T-helper 2 cell treated with Interferon-gamma antibody and Interleukin-4, amounts not matched to agents 5 μg/mL and 100 μg/mL, for 36 hours (primary cell): ENCODE measurements around the gene DNAH1.

Experiments used
- DNase-seq: peaks from one replicate; pipeline ENCODE4 v3.0.0; 2021; ENCODE audit warnings: low spot score
- H3K27ac Mint-ChIP-seq: one replicate; pipeline ENCODE4 v1.8.0; 2021; ENCODE audit warnings: mild to moderate bottlenecking, mixed read lengths
- H3K27me3 Mint-ChIP-seq: one replicate; pipeline ENCODE4 v1.8.0; 2021; ENCODE audit warnings: low read depth, mixed read lengths
- H3K36me3 Mint-ChIP-seq: one replicate; pipeline ENCODE4 v1.8.0; 2021; ENCODE audit warnings: low read depth, mixed read lengths
- H3K4me1 Mint-ChIP-seq: one replicate; pipeline ENCODE4 v1.8.0; 2021; ENCODE audit warnings: low read depth, mixed read lengths
- H3K4me3 Mint-ChIP-seq: one replicate; pipeline ENCODE4 v1.8.0; 2022; ENCODE audit warnings: mild to moderate bottlenecking, moderate library complexity, mixed read lengths
- H3K9me3 Mint-ChIP-seq: one replicate; pipeline ENCODE4 v1.8.0; 2021; ENCODE audit warnings: mixed read lengths

Gene DNAH1

DNA sequence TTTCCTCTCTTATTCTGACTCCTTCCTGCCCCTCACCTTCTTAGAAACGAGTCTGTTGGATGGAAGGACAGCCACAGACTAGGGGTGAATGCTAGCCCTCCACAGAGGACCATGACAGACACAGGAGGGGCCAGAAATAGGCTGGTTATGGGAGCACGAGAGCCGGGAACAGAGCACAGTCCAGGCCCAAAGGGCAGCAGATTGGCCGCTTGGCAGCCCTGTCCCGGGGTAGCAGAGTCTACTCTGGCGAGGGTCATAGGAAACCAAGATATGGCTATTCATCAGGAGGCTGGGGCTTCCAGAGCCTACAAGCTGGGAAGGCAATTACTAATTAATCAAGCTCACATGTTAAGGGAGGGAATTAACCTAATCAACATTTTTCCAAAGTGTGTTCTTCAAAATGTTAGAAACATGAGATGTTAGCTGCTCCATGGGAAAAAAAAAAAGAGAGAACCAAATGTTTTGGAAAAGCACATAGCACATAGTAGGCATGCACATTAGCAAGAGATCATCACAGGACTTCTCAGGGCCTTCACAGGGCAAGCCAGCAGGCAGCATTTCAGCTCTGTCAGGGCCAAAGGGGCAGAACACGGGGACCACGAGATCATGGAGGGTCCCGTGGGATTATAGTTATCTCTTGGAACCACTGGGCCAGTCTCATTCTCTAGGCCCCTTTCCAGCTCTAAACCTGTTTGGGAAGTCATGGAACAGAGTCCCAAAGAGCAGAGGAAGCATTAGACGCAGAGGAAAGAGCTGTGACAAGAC lies 115.5 kb downstream of the DNAH1 start:
- Mint-ChIP-seq H3K27ac (peak overlapping the region; percentile 2), H3K9me3 (no peaks in the 10 kb centered on the region), H3K4me1 (peaks cover 4% of the 10 kb centered on the region), H3K27me3 (peaks cover 9% of the 10 kb centered on the region), H3K36me3 (no peaks in the 10 kb centered on the region), H3K4me3 (no peak overlapping the region)
- no peak for DNase-seq

DNA sequence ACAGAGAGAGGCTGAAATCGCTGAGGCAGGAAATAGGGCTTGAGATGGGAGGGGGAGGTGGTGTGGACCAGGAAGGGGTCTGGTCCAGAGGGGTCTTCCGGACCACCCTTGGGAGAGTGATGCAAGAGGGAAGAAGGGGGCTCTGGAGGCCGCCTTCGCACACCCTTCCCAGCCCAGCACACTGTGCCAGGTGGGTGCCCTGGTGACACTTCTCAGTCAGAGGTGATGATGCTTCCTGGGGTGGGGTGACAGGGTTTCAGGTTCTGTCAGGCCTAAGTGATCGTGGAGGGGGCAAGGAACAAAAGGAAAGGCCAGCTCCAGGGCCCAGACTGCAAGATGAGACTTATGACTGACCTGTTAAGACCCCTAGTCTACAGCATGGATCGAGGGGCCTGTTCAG lies 116.1 kb downstream of the DNAH1 start:
- Mint-ChIP-seq H3K9me3 (no peaks in the 10 kb centered on the region), H3K4me3 (no peak overlapping the region), H3K27ac (peak overlapping the region; percentile 2), H3K27me3 (peaks cover 9% of the 10 kb centered on the region), H3K4me1 (peaks cover 4% of the 10 kb centered on the region), H3K36me3 (no peaks in the 10 kb centered on the region)
- DNase-seq, result no peak

DNA sequence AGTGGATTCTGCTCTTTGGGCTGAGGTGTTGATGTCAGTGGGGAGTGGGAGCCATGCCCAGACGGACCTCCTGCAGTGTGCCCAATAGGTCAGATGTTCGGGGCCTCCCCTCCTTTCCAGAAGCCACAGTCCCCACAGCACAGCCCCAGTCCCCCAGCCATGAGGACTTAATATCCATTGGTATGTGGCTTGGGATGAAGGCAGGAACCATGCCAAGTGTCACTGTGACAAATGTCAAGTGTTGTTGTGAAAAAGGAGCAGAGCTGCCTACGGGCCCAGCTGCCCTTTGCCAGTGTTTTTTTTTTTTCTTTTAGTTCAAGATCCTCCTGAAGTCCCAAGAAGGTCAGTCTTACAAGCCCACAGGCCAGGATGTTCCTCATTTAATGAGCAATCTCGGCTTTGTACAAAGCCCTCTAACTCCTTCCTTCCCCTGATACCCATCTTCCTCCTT lies 116.6 kb downstream of the DNAH1 start:
- no peak for DNase-seq
- H3K4me1 Mint-ChIP-seq, result peaks cover 4% of the 10 kb centered on the region
- no peaks in the 10 kb centered on the region for H3K36me3 Mint-ChIP-seq
- peaks cover 7% of the 10 kb centered on the region for H3K27me3 Mint-ChIP-seq
- H3K4me3 Mint-ChIP-seq, result no peak overlapping the region
- no peaks in the 10 kb centered on the region for H3K9me3 Mint-ChIP-seq
- H3K27ac Mint-ChIP-seq, result no peak overlapping the region

- H3K9me3 Mint-ChIP-seq, result no peaks in the 10 kb centered on the region
- no peak overlapping the region for H3K27ac Mint-ChIP-seq
- peaks cover 4% of the 10 kb centered on the region for H3K4me1 Mint-ChIP-seq
- no peaks in the 10 kb centered on the region for H3K36me3 Mint-ChIP-seq
- peaks cover 2% of the 10 kb centered on the region for H3K27me3 Mint-ChIP-seq
- H3K4me3 Mint-ChIP-seq, result no peak overlapping the region
- no peak for DNase-seq
Observed at GRCh38 chr3:52433328-52433995, 117.3 kb downstream of the DNAH1 start.

- H3K9me3 Mint-ChIP-seq, result no peaks in the 10 kb centered on the region
- DNase-seq, result no peak
- H3K27me3 Mint-ChIP-seq, result peaks cover 1% of the 10 kb centered on the region
- no peak overlapping the region for H3K4me3 Mint-ChIP-seq
- no peak overlapping the region for H3K27ac Mint-ChIP-seq
- peaks cover 4% of the 10 kb centered on the region for H3K4me1 Mint-ChIP-seq
- H3K36me3 Mint-ChIP-seq, result no peaks in the 10 kb centered on the region
Observed at GRCh38 chr3:52433996-52434479, 117.9 kb downstream of the DNAH1 start.

GRCh38 chr3:52434491-52435115 lies 118.5 kb downstream of the DNAH1 start:
- Mint-ChIP-seq H3K4me1 (peaks cover 4% of the 10 kb centered on the region), H3K27ac (no peak overlapping the region), H3K4me3 (no peak overlapping the region), H3K9me3 (no peaks in the 10 kb centered on the region), H3K27me3 (no peaks in the 10 kb centered on the region), H3K36me3 (no peaks in the 10 kb centered on the region)
- no peak for DNase-seq

GRCh38 chr3:52435246-52436101 lies 119.4 kb downstream of the DNAH1 start:
- H3K4me1 Mint-ChIP-seq, result peaks cover 4% of the 10 kb centered on the region
- H3K4me3 Mint-ChIP-seq, result no peak overlapping the region
- H3K27me3 Mint-ChIP-seq, result no peaks in the 10 kb centered on the region
- H3K36me3 Mint-ChIP-seq, result no peaks in the 10 kb centered on the region
- DNase-seq, result no peak
- H3K27ac Mint-ChIP-seq, result no peak overlapping the region
- no peaks in the 10 kb centered on the region for H3K9me3 Mint-ChIP-seq

- H3K4me3 Mint-ChIP-seq, result no peak overlapping the region
- no peaks in the 10 kb centered on the region for H3K27me3 Mint-ChIP-seq
- no peak for DNase-seq
Observed at GRCh38 chr3:52436500-52437149, 120.5 kb downstream of the DNAH1 start.

GRCh38 chr3:52437326-52438103 lies 121.4 kb downstream of the DNAH1 start:
- H3K4me3 Mint-ChIP-seq, result no peak overlapping the region
- H3K27me3 Mint-ChIP-seq, result no peaks in the 10 kb centered on the region
- no peaks in the 10 kb centered on the region for H3K36me3 Mint-ChIP-seq
- no peaks in the 10 kb centered on the region for H3K9me3 Mint-ChIP-seq
- H3K27ac Mint-ChIP-seq, result no peak overlapping the region
- DNase-seq, result no peak
- peaks cover 4% of the 10 kb centered on the region for H3K4me1 Mint-ChIP-seq

More at GRCh38 chr3:52436500-52437149, 120.5 kb downstream of the DNAH1 start:
- Mint-ChIP-seq H3K27ac (no peak overlapping the region), H3K36me3 (no peaks in the 10 kb centered on the region), H3K9me3 (no peaks in the 10 kb centered on the region), H3K4me1 (peaks cover 4% of the 10 kb centered on the region)

DNA sequence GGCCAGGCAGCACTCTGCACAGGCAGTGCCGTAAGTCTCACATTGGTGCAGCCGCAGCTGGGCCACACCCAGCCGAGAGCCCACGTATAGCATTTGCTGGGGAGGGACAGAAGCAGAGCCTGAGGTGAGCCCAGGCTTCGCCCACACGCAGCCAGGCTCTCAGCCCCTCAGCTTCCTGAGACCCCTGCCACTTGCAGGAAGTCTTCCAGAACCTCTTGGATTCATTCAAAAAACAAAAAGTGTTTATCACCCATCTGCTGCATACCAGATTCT lies 121.9 kb downstream of the DNAH1 start:
- no peak for DNase-seq
- no peaks in the 10 kb centered on the region for H3K36me3 Mint-ChIP-seq
- H3K4me1 Mint-ChIP-seq, result peaks cover 2% of the 10 kb centered on the region
- H3K27ac Mint-ChIP-seq, result no peak overlapping the region
- H3K27me3 Mint-ChIP-seq, result no peaks in the 10 kb centered on the region
- H3K9me3 Mint-ChIP-seq, result no peaks in the 10 kb centered on the region
- no peak overlapping the region for H3K4me3 Mint-ChIP-seq

DNA sequence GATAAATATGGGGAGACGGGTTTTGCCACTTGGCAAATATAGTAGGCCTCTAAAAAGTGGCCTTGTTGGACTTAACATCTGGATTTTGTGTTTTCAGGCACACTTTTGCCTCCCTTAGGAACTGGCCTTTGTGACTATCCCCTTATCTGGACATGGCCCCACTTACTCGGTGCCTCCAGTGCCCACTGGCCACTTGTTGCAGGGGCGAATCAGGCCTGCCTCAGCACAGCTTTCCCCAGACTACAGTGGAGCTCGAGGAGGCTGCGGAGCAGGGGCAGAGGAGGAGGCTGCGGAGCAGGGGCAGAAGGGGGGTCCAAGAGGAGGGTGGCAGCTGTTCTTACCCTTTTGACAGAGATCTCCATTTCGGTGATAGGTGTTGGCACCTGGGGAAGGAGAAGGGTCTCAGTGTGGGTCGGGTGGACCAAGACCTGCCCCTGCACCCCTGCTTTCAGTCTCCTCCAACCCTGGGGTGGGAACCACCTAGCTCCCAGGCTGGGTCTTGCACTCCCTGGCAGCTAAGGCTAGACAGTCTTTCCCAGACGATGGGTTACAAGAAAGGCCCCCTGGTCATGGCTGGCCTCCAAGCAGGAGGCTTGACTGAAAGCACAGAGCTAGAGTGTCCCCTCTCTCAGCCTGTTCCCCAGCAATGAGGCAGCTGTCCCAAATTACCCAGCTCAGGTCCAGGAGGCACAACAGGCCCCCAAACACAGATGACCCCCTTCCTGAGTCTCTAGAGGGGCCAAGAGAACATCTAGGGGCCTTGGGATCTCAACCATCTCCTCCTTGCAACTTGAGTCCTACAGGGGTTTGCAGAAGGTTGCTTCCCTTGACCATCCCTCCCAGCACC lies 122.7 kb downstream of the DNAH1 start:
- no peaks in the 10 kb centered on the region for H3K36me3 Mint-ChIP-seq
- no peaks in the 10 kb centered on the region for H3K4me1 Mint-ChIP-seq
- DNase-seq, result no peak
- H3K27me3 Mint-ChIP-seq, result no peaks in the 10 kb centered on the region
- no peak overlapping the region for H3K4me3 Mint-ChIP-seq
- H3K9me3 Mint-ChIP-seq, result no peaks in the 10 kb centered on the region
- H3K27ac Mint-ChIP-seq, result no peak overlapping the region
